HepG2 (cell line): ENCODE measurements around the gene LRP1-AS. TPM values are rescaled to one million over a fixed set of nuclear protein-coding genes. Genes with fewer than 3 reads are reported as not detected.

ENCODE experiments used
- ATAC-seq: fragments of 200-7000 bp; cut with Tn5 transposase; 3 replicates; pipeline ENCODE4 v1.9.1; 2020; ENCODE audit warnings: mild to moderate bottlenecking, moderate library complexity
- BruUV-seq: library from RNA; stranded (reverse); fragments of 400-500 nt; replicated peaks from 2 replicates; lab custom pipeline; 2021; lab: Mats Ljungman, UMichigan
- CTCF ChIA-PET: fragments of 300-600 bp; formaldehyde crosslinking; extraction: SDS; loops from one replicate; lab custom pipeline; 2021; ENCODE audit warnings: low total read pairs, inconsistent platforms, low intra/inter-chr PET ratio; lab: Yijun Ruan, JAX
- POLR2A ChIA-PET: fragments of 350-600 bp; sonication (Branson Sonifier 250); formaldehyde crosslinking; loops from one replicate; lab custom pipeline; 2020; ENCODE audit warnings: antibody characterized with exemption, inconsistent platforms; lab: Yijun Ruan, JAX
- DNase-seq: peaks from one replicate; pipeline ENCODE4 v3.0.0-alpha.2; 2015; ENCODE audit warnings: low spot score
- FAIRE-seq: peaks from 3 replicates; lab custom pipeline; 2011; peaks lifted over from hg19 to GRCh38; lab: Jason Lieb, UNC
- H2AFZ ChIP-seq: one replicate; pipeline ENCODE4 v1.6.1; 2011; ENCODE audit warnings: low read length, inconsistent platforms
- H3K27ac ChIP-seq: fragments of 300-600 bp; 3 replicates; pipeline ENCODE4 v1.8.0; 2011; ENCODE audit warnings: mixed run types, mild to moderate bottlenecking, mixed read lengths, low read length, inconsistent platforms; ENCODE audit not compliant: insufficient read depth; ENCODE audit errors: extremely low read length
- H3K27me3 ChIP-seq, 2 experiments: fragments of 200-600 bp in 1 of 2; 2 replicates in 1 of 2; 3 replicates in 1 of 2; pipeline versions ENCODE4 v1.6.0 to v1.8.0; 2011; ENCODE audit warnings: low read length in 2 of 2, mild to moderate bottlenecking in 2 of 2, moderate library complexity in 2 of 2, inconsistent platforms in 1 of 2; ENCODE audit not compliant: insufficient read depth in 2 of 2, control insufficient read depth in 1 of 2
- H3K36me3 ChIP-seq, 2 experiments: fragments of 200-600 bp in 1 of 2; replicated peaks in 1 of 2; 2 replicates in 1 of 2; 3 replicates in 1 of 2; pipeline versions ENCODE4 v1.5.1 to v1.8.0; 2011; ENCODE audit warnings: low read length in 2 of 2, inconsistent platforms in 1 of 2; ENCODE audit not compliant: insufficient read depth in 2 of 2, control insufficient read depth in 1 of 2
- H3K4me1 ChIP-seq: 2 replicates; pipeline ENCODE4 v1.5.1; 2012; ENCODE audit warnings: low read length, inconsistent platforms; ENCODE audit not compliant: insufficient read depth
- H3K4me2 ChIP-seq: 2 replicates; pipeline ENCODE4 v1.6.0; 2011; ENCODE audit warnings: low read depth, low read length, inconsistent platforms
- H3K4me3 ChIP-seq, 3 experiments: fragments of 200-600 bp in 1 of 3; sonication (generic), shearing (Covaris generic) in 1 of 3; replicated peaks in 1 of 3; 2 replicates each; pipeline ENCODE4 v1.5.1; 2011 to 2016; ENCODE audit warnings: low read length in 3 of 3, inconsistent platforms in 2 of 3, low read depth in 2 of 3, mild to moderate bottlenecking in 2 of 3, control low read depth in 1 of 3, mixed read lengths in 1 of 3; ENCODE audit not compliant: insufficient read depth in 1 of 3
- H3K79me2 ChIP-seq: one replicate; pipeline ENCODE4 v1.6.1; 2011; ENCODE audit warnings: low read length, inconsistent platforms; ENCODE audit not compliant: insufficient read depth
- H3K9ac ChIP-seq: 2 replicates; pipeline ENCODE4 v1.6.0; 2011; ENCODE audit warnings: mild to moderate bottlenecking, low read depth, low read length, inconsistent platforms; ENCODE audit not compliant: insufficient read depth
- H3K9me3 ChIP-seq: 2 replicates; pipeline ENCODE4 v1.5.1; 2012; ENCODE audit warnings: mild to moderate bottlenecking, low read length
- H4K20me1 ChIP-seq: 2 replicates; pipeline ENCODE4 v1.6.0; 2011; ENCODE audit warnings: inconsistent platforms, mild to moderate bottlenecking, low read length, moderate library complexity; ENCODE audit not compliant: insufficient read depth
- AGO1 ChIP-seq: fragments of 200-400 bp; formaldehyde crosslinking; IDR thresholded peaks from 2 replicates; pipeline ENCODE4 v1.6.1; 2017; ENCODE audit warnings: mild to moderate bottlenecking, low read depth, low read length, moderate library complexity; ENCODE audit not compliant: poor library complexity, severe bottlenecking
- AGO2 ChIP-seq: fragments of 200-400 bp; formaldehyde crosslinking; optimal IDR thresholded peaks from 2 replicates; pipeline ENCODE3; 2017; ENCODE audit warnings: mild to moderate bottlenecking, low read depth, low read length, moderate library complexity
- JDP2 ChIP-seq: sonication (generic); formaldehyde crosslinking; IDR thresholded peaks from 2 replicates; pipeline ENCODE4 v1.8.1; 2022; ENCODE audit warnings: missing genetic modification reagents, borderline replicate concordance
- KDM1A ChIP-seq: IDR thresholded peaks from 2 replicates; pipeline ENCODE4 v1.6.1; 2016; ENCODE audit warnings: missing compliant biosample characterization
- MED8 ChIP-seq: sonication (generic); formaldehyde crosslinking; IDR thresholded peaks from 2 replicates; pipeline ENCODE4 v1.8.1; 2023; ENCODE audit warnings: mild to moderate bottlenecking, missing genetic modification reagents; ENCODE audit not compliant: insufficient replicate concordance
- NFIB ChIP-seq: sonication (generic); formaldehyde crosslinking; IDR thresholded peaks from 2 replicates; pipeline ENCODE4 v1.9.0; 2021; ENCODE audit warnings: missing genetic modification reagents, mild to moderate bottlenecking, borderline replicate concordance
- SMAD3 ChIP-seq: sonication (generic); formaldehyde crosslinking; IDR thresholded peaks from 2 replicates; pipeline ENCODE4 v1.4.0; 2020; ENCODE audit warnings: missing genetic modification reagents
- SMAD9 ChIP-seq: sonication (generic); formaldehyde crosslinking; IDR thresholded peaks from 2 replicates; pipeline ENCODE4 v1.5.1; 2020; ENCODE audit warnings: mild to moderate bottlenecking, missing genetic modification reagents
- THYN1 ChIP-seq: sonication (generic); formaldehyde crosslinking; IDR thresholded peaks from 2 replicates; pipeline ENCODE4 v1.8.1; 2023; ENCODE audit warnings: low read depth, mild to moderate bottlenecking, moderate library complexity, missing genetic modification reagents, borderline replicate concordance
- YEATS2 ChIP-seq: sonication (generic); formaldehyde crosslinking; IDR thresholded peaks from 2 replicates; pipeline ENCODE4 v1.4.0; 2020; ENCODE audit warnings: missing genetic modification reagents, borderline replicate concordance
- ZNF615 ChIP-seq: sonication (generic); formaldehyde crosslinking; IDR thresholded peaks from 2 replicates; pipeline ENCODE4 v1.5.0; 2020; ENCODE audit warnings: mild to moderate bottlenecking, missing genetic modification reagents, borderline replicate concordance
- ZNF629 ChIP-seq: sonication (generic); formaldehyde crosslinking; conservative IDR thresholded peaks from 2 replicates; pipeline ENCODE4 v1.5.0; 2020; ENCODE audit warnings: missing genetic modification reagents
- ZSCAN25 ChIP-seq: sonication (generic); formaldehyde crosslinking; IDR thresholded peaks from 2 replicates; pipeline ENCODE4 v1.8.0; 2022; ENCODE audit warnings: mild to moderate bottlenecking, missing genetic modification reagents
- WGBS: methylation state at CpG from one replicate; pipeline ENCODE4 v1.1.6; 2017; ENCODE audit warnings: low lambda C conversion rate; 5-methylcytosine and 5-hydroxymethylcytosine counted together
- in situ Hi-C: cut with HindIII; loops from 2 replicates; pipeline ENCODE4 v1.10.0; 2017; ENCODE audit warnings: low pct_unique_long_range_greater_than_20kb; ENCODE audit not compliant: extremely low pct_ligation_motif_present
- intact Hi-C: fragments of 100-400 bp; cut with micrococcal nuclease; formaldehyde crosslinking; loops from one replicate; pipeline ENCODE4 v1.10.0; 2022; ENCODE audit not compliant: unreplicated experiment
- polyA plus RNA-seq, 8 experiments: library from polyadenylated mRNA; depleted of rRNA in 3 of 8; stranded (reverse) in 7 of 8; unstranded in 1 of 8; fragments of >200 nt; fragmentation: Illumina TruSeq in 4 of 8; extraction: Trizol in 4 of 8; gene quantifications; 2 replicates each; pipeline versions ENCODE4 v1.2.1 to v1.2.3, GENCODE V29; 2011 to 2016; ENCODE audit warnings: low read depth in 4 of 8, missing spikeins in 1 of 8, mixed read lengths in 1 of 8; ENCODE audit not compliant: insufficient read depth in 1 of 8
- total RNA-seq, 5 experiments: library from RNA; depleted of rRNA; stranded (reverse); fragments of >200 nt; fragmentation: Illumina TruSeq; extraction: Trizol; gene quantifications; 2 replicates each; pipeline ENCODE4 v1.2.3, GENCODE V29; 2016; ENCODE audit warnings: low read depth in 1 of 5
- TF ChIP-seq, protein P1 (sequence below): sonication (generic); formaldehyde crosslinking; IDR thresholded peaks from 2 replicates; pipeline ENCODE4 v1.4.0; 2020; ENCODE audit warnings: missing genetic modification reagents
- TF ChIP-seq, protein P2 (sequence below): sonication (generic); formaldehyde crosslinking; IDR thresholded peaks from 2 replicates; pipeline ENCODE4 v1.4.0; 2020; ENCODE audit warnings: missing genetic modification reagents
- TF ChIP-seq, protein P3 (sequence below): sonication (generic); formaldehyde crosslinking; conservative IDR thresholded peaks from 2 replicates; pipeline ENCODE4 v1.8.0; 2022; ENCODE audit warnings: low read depth, missing genetic modification reagents

Gene LRP1-AS
- total and polyA plus RNA-seq, 2 of the 13 experiments (the other 11 are each of a cell fraction or from before 2014, with no cell fraction given): 0.20 TPM; not detected in 1

DNA sequence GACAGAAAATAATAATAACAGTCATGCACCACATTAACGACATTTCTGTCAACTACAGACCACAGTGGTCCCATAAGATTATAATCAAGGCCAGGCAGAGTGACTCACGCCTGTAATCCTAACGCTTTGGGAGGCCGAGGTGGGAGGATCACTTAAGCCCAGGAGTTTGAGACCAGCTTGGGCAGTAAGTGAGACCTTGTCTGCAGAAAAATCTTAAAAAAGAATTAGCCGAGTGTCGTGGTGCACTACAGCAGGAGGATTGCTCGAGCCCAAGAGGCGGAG is 49.9 kb downstream of the LRP1-AS start (continued):
- TF ChIP-seq, protein P1, sequence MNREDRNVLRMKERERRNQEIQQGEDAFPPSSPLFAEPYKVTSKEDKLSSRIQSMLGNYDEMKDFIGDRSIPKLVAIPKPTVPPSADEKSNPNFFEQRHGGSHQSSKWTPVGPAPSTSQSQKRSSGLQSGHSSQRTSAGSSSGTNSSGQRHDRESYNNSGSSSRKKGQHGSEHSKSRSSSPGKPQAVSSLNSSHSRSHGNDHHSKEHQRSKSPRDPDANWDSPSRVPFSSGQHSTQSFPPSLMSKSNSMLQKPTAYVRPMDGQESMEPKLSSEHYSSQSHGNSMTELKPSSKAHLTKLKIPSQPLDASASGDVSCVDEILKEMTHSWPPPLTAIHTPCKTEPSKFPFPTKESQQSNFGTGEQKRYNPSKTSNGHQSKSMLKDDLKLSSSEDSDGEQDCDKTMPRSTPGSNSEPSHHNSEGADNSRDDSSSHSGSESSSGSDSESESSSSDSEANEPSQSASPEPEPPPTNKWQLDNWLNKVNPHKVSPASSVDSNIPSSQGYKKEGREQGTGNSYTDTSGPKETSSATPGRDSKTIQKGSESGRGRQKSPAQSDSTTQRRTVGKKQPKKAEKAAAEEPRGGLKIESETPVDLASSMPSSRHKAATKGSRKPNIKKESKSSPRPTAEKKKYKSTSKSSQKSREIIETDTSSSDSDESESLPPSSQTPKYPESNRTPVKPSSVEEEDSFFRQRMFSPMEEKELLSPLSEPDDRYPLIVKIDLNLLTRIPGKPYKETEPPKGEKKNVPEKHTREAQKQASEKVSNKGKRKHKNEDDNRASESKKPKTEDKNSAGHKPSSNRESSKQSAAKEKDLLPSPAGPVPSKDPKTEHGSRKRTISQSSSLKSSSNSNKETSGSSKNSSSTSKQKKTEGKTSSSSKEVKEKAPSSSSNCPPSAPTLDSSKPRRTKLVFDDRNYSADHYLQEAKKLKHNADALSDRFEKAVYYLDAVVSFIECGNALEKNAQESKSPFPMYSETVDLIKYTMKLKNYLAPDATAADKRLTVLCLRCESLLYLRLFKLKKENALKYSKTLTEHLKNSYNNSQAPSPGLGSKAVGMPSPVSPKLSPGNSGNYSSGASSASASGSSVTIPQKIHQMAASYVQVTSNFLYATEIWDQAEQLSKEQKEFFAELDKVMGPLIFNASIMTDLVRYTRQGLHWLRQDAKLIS (CRISPR knock-in tag): no peak
- TF ChIP-seq ZNF615 (CRISPR knock-in tag): no peak
- TF ChIP-seq JDP2 (CRISPR knock-in tag): no peak

DNA sequence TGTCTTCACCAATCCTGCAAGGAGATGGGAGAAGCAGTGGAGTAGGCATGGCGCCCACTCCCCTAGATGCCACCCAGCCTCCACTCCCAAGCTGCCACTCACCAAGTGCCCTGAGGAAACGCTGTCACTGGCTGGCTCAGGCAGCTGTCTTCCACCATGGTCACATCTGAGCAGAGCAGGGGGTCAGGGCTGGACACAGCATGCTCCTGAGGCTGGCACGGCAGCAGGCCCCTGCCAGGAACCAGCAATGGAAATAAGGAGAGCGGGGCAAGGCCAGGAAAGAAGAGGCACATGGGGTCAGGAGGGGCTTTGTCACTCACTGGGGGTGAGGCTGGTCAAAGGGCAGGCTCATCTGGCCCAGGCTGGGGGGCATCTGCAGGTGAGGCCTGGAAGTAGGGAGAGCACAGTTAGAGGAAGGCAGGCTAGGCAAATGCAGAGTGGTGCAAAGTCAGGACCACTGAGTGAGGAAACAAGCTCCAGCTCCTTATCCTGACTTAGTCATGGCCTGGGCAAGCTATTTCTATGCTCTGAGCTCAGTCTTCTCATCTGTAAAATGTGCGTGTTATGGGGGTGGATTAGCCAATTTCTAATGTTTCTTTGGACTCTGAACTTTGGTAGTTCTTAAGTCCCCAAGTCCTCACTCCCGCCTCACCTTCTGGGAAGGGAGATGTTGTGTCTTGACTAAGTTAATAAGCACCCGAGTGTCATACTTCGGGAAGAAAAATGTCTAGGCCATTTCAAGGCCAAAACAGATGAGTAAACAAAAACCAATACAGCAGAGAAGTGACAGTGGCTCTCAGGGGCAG is 50.5 kb downstream of the LRP1-AS start:
- in situ Hi-C loops: no loop called here
- ChIA-PET CTCF (no interaction called here), POLR2A (interaction anchor here (0.9 to 13.5 kb wide), 7 partner anchors 8 to 122 kb away, joined by 3 to 309 read pairs (median 4); partner anchors contain the start of genes LRP1, NAB2, NEMP1 and STAT6)
- Histone ChIP-seq H3K4me3 (no peak overlapping the region), H3K36me3 (peaks cover 12 to 25% of the 10 kb centered on the region in 2 experiments; a peak in 4 of 5 replicates), H3K27ac (peak overlapping the region; percentile 26), H3K4me1 (peaks cover 32% of the 10 kb centered on the region), H3K9ac (no peak overlapping the region), H3K27me3 (no peaks in the 10 kb centered on the region), H4K20me1 (0 out of 2 replicates have a peak, but pooled peaks cover 6% of the 10 kb centered on the region), H2AFZ (no peak overlapping the region), H3K9me3 (no peaks in the 10 kb centered on the region), H3K79me2 (no peaks in the 10 kb centered on the region), H3K4me2 (no peak overlapping the region)
- TF ChIP-seq AGO1 (peak; percentile 55), MED8 (no peak), SMAD3 (CRISPR knock-in tag) (no peak), ZNF629 (CRISPR knock-in tag) (peak; percentile 91), ZSCAN25 (CRISPR knock-in tag) (no peak), NFIB (CRISPR knock-in tag) (0 out of 2 replicates have a peak, but pooled peaks have one; percentile 44), SMAD9 (no peak), KDM1A (peak; percentile 66; the same call in 1 of the 2 replicates), YEATS2 (CRISPR knock-in tag) (no peak), AGO2 (peak; percentile 34), THYN1 (no peak)
- TF ChIP-seq, protein P2, sequence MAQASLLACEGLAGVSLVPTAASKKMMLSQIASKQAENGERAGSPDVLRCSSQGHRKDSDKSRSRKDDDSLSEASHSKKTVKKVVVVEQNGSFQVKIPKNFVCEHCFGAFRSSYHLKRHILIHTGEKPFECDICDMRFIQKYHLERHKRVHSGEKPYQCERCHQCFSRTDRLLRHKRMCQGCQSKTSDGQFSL (CRISPR knock-in tag): no peak
- TF ChIP-seq, protein P3, sequence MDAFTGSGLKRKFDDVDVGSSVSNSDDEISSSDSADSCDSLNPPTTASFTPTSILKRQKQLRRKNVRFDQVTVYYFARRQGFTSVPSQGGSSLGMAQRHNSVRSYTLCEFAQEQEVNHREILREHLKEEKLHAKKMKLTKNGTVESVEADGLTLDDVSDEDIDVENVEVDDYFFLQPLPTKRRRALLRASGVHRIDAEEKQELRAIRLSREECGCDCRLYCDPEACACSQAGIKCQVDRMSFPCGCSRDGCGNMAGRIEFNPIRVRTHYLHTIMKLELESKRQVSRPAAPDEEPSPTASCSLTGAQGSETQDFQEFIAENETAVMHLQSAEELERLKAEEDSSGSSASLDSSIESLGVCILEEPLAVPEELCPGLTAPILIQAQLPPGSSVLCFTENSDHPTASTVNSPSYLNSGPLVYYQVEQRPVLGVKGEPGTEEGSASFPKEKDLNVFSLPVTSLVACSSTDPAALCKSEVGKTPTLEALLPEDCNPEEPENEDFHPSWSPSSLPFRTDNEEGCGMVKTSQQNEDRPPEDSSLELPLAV (CRISPR knock-in tag): no peak
- intact Hi-C loops: no loop called here
- FAIRE-seq (no peak), ATAC-seq (no peak), DNase-seq (no peak)
- WGBS: 89% methylated on average over 7 of the region's 8 CpGs
- no TSS peak for BruUV-seq
